Kidney (tissue), 14 donors: ENCODE results near the gene NBAS. TPM values are rescaled to one million over a fixed set of nuclear protein-coding genes. Genes with fewer than 3 reads are reported as not detected.

ENCODE experiments used
- DNase-seq, 5 donors: peaks; one replicate each; pipeline ENCODE4 v3.0.0-alpha.2; 2013 to 2020
- FAIRE-seq: peaks from 2 replicates; lab custom pipeline; 2012; peaks lifted over from hg19 to GRCh38; lab: Jason Lieb, UNC
- H3K27ac ChIP-seq, 2 donors: one replicate each; pipeline ENCODE4 v1.7.0; 2013; ENCODE audit warnings: low read depth in 2 of 2, low read length in 2 of 2, inconsistent platforms in 1 of 2
- H3K27me3 ChIP-seq: one replicate; pipeline ENCODE4 v1.7.1; 2013; ENCODE audit warnings: low read length, inconsistent platforms; ENCODE audit not compliant: control insufficient read depth, insufficient read depth
- H3K36me3 ChIP-seq, 3 donors: one replicate each; pipeline versions ENCODE4 v1.7.0 to v1.7.1; 2013; ENCODE audit warnings: low read length in 3 of 3, control low read depth in 1 of 3, inconsistent platforms in 1 of 3; ENCODE audit not compliant: insufficient read depth in 3 of 3, control insufficient read depth in 2 of 3
- H3K4me1 ChIP-seq, 3 donors: one replicate each; pipeline versions ENCODE4 v1.7.0 to v1.7.1; 2013; ENCODE audit warnings: low read length in 3 of 3, inconsistent platforms in 1 of 3, low read depth in 1 of 3; ENCODE audit not compliant: control insufficient read depth in 2 of 3, insufficient read depth in 2 of 3
- H3K4me3 ChIP-seq, 3 donors: one replicate each; pipeline versions ENCODE4 v1.7.0 to v1.8.1; 2013; ENCODE audit warnings: low read length in 3 of 3, control low read depth in 1 of 3, inconsistent platforms in 1 of 3
- H3K9ac ChIP-seq, 3 donors: one replicate each; pipeline versions ENCODE4 v1.7.0 to v1.7.1; 2013; ENCODE audit warnings: low read length in 3 of 3, control low read depth in 1 of 3, inconsistent platforms in 1 of 3
- H3K9me3 ChIP-seq, 3 donors: one replicate each; pipeline versions ENCODE4 v1.7.0 to v1.7.1; 2013; ENCODE audit warnings: low read length in 3 of 3, control low read depth in 1 of 3, inconsistent platforms in 1 of 3; ENCODE audit not compliant: control insufficient read depth in 2 of 3, insufficient read depth in 1 of 3
- intact Hi-C: fragments of 100-400 bp; cut with DNase I; formaldehyde crosslinking; loops from one replicate; pipeline ENCODE4 v1.11.1; 2022
- polyA plus RNA-seq: library from polyadenylated mRNA; stranded (reverse); fragments of 350-450 nt; fragmentation: Illumina TruSeq; extraction: RNeasy Lipid Tissue Mini Kit (QIAGEN cat#74804); gene quantifications from one replicate; pipeline ENCODE4 v1.2.3, GENCODE V29; 2014; ENCODE audit warnings: low read depth, low replicate concordance; ENCODE audit not compliant: insufficient read depth
- total RNA-seq: library from RNA; stranded (reverse); fragmentation: NEBNext Ultra II Directional; extraction: Animal tissue kit (Norgen Biotek cat#: 25700); gene quantifications from one replicate; pipeline ENCODE4 v1.2.1, GENCODE V29; 2021
- TF ChIP-seq, protein P1 (sequence below): IDR thresholded peaks from 3 replicates; pipeline ENCODE4 v1.5.1; 2012; ENCODE audit warnings: mild to moderate bottlenecking, moderate library complexity, borderline replicate concordance; ENCODE audit not compliant: insufficient read depth; ENCODE audit errors: extremely low read depth
- donor health status: control.
- donor health status: control.
- donor health status: control.
- donor health status: control.
- donor health status: control.
- donor health status: DM: yes; HTN: yes; CAD: no.
- donor health status: Normal renal cell carcinoma (clear cell type).

The NBAS gene
- total and polyA plus RNA-seq, 2 donors from 2014 or later: 40.8 to 44.2 TPM

- H3K9ac ChIP-seq: no peak overlapping the region
- no peaks in the 10 kb centered on the region for H3K27me3 ChIP-seq
- H3K36me3 ChIP-seq: no peaks in the 10 kb centered on the region
- H3K9me3 ChIP-seq: no peaks in the 10 kb centered on the region
- no peak for FAIRE-seq
- intact Hi-C loops: no loop called here
- peak in 3 of 5 donors; percentile 28 to 69 (median 58) for DNase-seq
- no peak overlapping the region for H3K27ac ChIP-seq
- no peaks in the 10 kb centered on the region for H3K4me1 ChIP-seq
- no peak overlapping the region for H3K4me3 ChIP-seq
- TF ChIP-seq, protein P1, sequence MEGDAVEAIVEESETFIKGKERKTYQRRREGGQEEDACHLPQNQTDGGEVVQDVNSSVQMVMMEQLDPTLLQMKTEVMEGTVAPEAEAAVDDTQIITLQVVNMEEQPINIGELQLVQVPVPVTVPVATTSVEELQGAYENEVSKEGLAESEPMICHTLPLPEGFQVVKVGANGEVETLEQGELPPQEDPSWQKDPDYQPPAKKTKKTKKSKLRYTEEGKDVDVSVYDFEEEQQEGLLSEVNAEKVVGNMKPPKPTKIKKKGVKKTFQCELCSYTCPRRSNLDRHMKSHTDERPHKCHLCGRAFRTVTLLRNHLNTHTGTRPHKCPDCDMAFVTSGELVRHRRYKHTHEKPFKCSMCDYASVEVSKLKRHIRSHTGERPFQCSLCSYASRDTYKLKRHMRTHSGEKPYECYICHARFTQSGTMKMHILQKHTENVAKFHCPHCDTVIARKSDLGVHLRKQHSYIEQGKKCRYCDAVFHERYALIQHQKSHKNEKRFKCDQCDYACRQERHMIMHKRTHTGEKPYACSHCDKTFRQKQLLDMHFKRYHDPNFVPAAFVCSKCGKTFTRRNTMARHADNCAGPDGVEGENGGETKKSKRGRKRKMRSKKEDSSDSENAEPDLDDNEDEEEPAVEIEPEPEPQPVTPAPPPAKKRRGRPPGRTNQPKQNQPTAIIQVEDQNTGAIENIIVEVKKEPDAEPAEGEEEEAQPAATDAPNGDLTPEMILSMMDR: no peak
Measured at GRCh38 chr2:15242936-15243461, 318.1 kb downstream of the NBAS start.

DNA sequence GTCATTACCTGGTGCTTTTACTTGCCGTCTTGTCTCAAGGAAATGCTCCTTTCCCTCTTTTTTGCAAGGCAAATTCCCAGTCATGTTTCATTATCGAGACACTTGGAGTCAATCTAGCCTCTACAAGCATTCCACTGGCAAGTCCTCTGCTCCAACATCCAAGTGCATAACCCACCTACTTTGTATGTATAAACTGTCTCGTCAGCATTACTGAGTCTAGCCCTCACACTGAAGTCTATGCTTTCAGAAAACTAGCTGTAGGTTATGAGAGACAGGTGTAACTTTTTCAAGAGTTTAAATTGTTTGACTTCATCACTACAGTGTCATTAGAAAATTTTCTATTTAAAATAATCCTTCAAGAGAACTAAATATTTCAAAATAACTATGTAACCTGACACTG, 319.2 kb downstream of the NBAS start:
- H3K9ac ChIP-seq: no peak overlapping the region
- DNase-seq: no peak
- FAIRE-seq: no peak
- no peaks in the 10 kb centered on the region for H3K27me3 ChIP-seq
- no peak overlapping the region for H3K27ac ChIP-seq
- intact Hi-C loops: no loop called here
- no peaks in the 10 kb centered on the region for H3K9me3 ChIP-seq
- H3K36me3 ChIP-seq: no peaks in the 10 kb centered on the region
- H3K4me3 ChIP-seq: no peak overlapping the region
- H3K4me1 ChIP-seq: no peaks in the 10 kb centered on the region
- TF ChIP-seq, protein P1: no peak

- FAIRE-seq (no peak), DNase-seq (no peak)
- Histone ChIP-seq H3K27me3 (no peaks in the 10 kb centered on the region), H3K9ac (no peak overlapping the region), H3K27ac (no peak overlapping the region), H3K4me1 (no peaks in the 10 kb centered on the region), H3K9me3 (no peaks in the 10 kb centered on the region), H3K36me3 (no peaks in the 10 kb centered on the region), H3K4me3 (no peak overlapping the region)
- intact Hi-C loops: no loop called here
- TF ChIP-seq, protein P1: no peak
Measured at GRCh38 chr2:15241201-15241600, 319.9 kb downstream of the NBAS start.

DNA sequence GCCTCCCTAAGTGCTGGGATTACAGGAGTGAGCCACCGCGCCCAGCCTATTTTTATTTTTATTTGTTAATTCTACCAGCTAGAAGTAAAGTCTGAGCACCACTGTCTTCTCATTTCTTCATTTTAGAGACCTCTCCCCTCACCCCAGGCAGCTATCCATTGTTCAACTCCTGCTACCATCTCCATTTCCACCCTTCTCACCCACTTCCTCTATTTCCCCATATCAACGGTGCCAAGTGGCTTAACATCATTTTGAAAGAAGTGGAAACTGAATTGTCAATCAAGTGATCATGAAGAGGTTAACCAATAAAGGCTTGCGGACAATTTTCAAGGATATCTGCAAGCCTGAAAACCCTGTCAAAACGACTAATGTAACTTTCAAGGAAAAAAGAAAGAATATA, 323.1 kb downstream of the NBAS start:
- FAIRE-seq (no peak), DNase-seq (no peak)
- H3K27me3 ChIP-seq: no peaks in the 10 kb centered on the region
- no peaks in the 10 kb centered on the region for H3K4me1 ChIP-seq
- H3K27ac ChIP-seq: no peak overlapping the region
- no peaks in the 10 kb centered on the region for H3K36me3 ChIP-seq
- TF ChIP-seq, protein P1: no peak
- no peak overlapping the region for H3K9ac ChIP-seq
- no peaks in the 10 kb centered on the region for H3K9me3 ChIP-seq
- intact Hi-C loops: no loop called here
- no peak overlapping the region for H3K4me3 ChIP-seq
